Measurements from ENCODE around the gene DNAH6.

- TF ChIP-seq TAF1 (IDR thresholded peaks at IDR 0.05; ENCODE audit: borderline replicate concordance, low read depth, low read length) (no peak), POLR2AphosphoS5 (IDR thresholded peaks at IDR 0.05; ENCODE audit: low read length) (no peak), ZNF24 (IDR thresholded peaks at IDR 0.05) (no peak), NFIC (IDR thresholded peaks at IDR 0.05; ENCODE audit: low read depth, low read length) (no peak), CTCF (IDR thresholded peaks at IDR 0.05 in 2 of 3, conservative IDR thresholded peaks at IDR 0.05 in 1 of 3; ENCODE audit: control insufficient read depth in 2 of 3, extremely low read depth in 1 of 3, insufficient read depth in 1 of 3, low read depth in 3 of 3, low read length in 3 of 3) (no peak), PML (IDR thresholded peaks at IDR 0.05; ENCODE audit: low read length) (no peak)
These were observed 319.9 kb downstream of the DNAH6 start for GRCh38 chr2:84836215-84836614.

All from GM12878 (cell line).